Keratinocyte (primary cell): ENCODE results near the gene TRPM3. TPM values are rescaled to one million over a fixed set of nuclear protein-coding genes. Genes with fewer than 3 reads are reported as not detected.
A peak's percentile ranks its signal among the peaks of the same experiment; 100 is the strongest.

Source experiments
- DNase-seq: peaks from one replicate; pipeline ENCODE4 v3.0.0-alpha.2; 2011; ENCODE audit warnings: low read depth, missing footprints, low spot score
- FAIRE-seq: peaks from 2 replicates; lab custom pipeline; 2011; peaks lifted over from hg19 to GRCh38; lab: Jason Lieb, UNC
- H2AFZ ChIP-seq: 2 replicates; pipeline ENCODE4 v1.6.0; 2012; ENCODE audit warnings: low read length, control low read depth, inconsistent platforms; ENCODE audit not compliant: control insufficient read depth
- H3K27ac ChIP-seq: 2 replicates; pipeline ENCODE4 v1.5.1; 2011; ENCODE audit warnings: low read length; ENCODE audit not compliant: control insufficient read depth, insufficient read depth
- H3K27me3 ChIP-seq: 3 replicates; pipeline ENCODE4 v1.6.0; 2011; ENCODE audit warnings: low read length; ENCODE audit not compliant: control insufficient read depth, insufficient read depth; ENCODE audit errors: extremely low read depth
- H3K36me3 ChIP-seq, 2 experiments: 2 replicates in 1 of 2; 3 replicates in 1 of 2; pipeline ENCODE4 v1.5.1; 2011; ENCODE audit warnings: low read length in 2 of 2, mild to moderate bottlenecking in 1 of 2; ENCODE audit not compliant: control insufficient read depth in 2 of 2, insufficient read depth in 2 of 2; ENCODE audit errors: extremely low read depth in 1 of 2
- H3K4me1 ChIP-seq: 3 replicates; pipeline ENCODE4 v1.5.1; 2011; ENCODE audit warnings: low read length; ENCODE audit not compliant: control insufficient read depth, insufficient read depth; ENCODE audit errors: extremely low read depth
- H3K4me2 ChIP-seq: 3 replicates; pipeline ENCODE4 v1.6.0; 2011; ENCODE audit warnings: low read depth, low read length; ENCODE audit not compliant: control insufficient read depth, insufficient read depth; ENCODE audit errors: extremely low read depth
- H3K4me3 ChIP-seq, 3 experiments: fragments of 200-600 bp in 1 of 3; sonication (generic) in 1 of 3; 2 replicates in 2 of 3; 3 replicates in 1 of 3; pipeline ENCODE4 v1.5.1; 2011 to 2016; ENCODE audit warnings: low read length in 3 of 3, mild to moderate bottlenecking in 3 of 3, control low read depth in 2 of 3, inconsistent platforms in 1 of 3, low read depth in 1 of 3, mixed read lengths in 1 of 3, mixed run types in 1 of 3, moderate library complexity in 1 of 3; ENCODE audit not compliant: control insufficient read depth in 2 of 3, insufficient read depth in 2 of 3; ENCODE audit errors: extremely low read depth in 1 of 3
- H3K79me2 ChIP-seq: 2 replicates; pipeline ENCODE4 v1.6.0; 2012; ENCODE audit warnings: low read length; ENCODE audit not compliant: control insufficient read depth, insufficient read depth
- H3K9ac ChIP-seq: 3 replicates; pipeline ENCODE4 v1.6.0; 2011; ENCODE audit warnings: low read length; ENCODE audit not compliant: control insufficient read depth, insufficient read depth; ENCODE audit errors: extremely low read depth
- H3K9me1 ChIP-seq: 3 replicates; pipeline ENCODE4 v1.6.0; 2011; ENCODE audit warnings: low read length; ENCODE audit not compliant: control insufficient read depth, insufficient read depth; ENCODE audit errors: extremely low read depth
- H3K9me3 ChIP-seq: 2 replicates; pipeline ENCODE4 v1.5.1; 2012; ENCODE audit warnings: low read depth, low read length; ENCODE audit not compliant: control insufficient read depth
- H4K20me1 ChIP-seq: 3 replicates; pipeline ENCODE4 v1.6.0; 2011; ENCODE audit warnings: low read length; ENCODE audit not compliant: control insufficient read depth, insufficient read depth; ENCODE audit errors: extremely low read depth
- CTCF ChIP-seq, 3 experiments: IDR thresholded peaks in 1 of 3; conservative IDR thresholded peaks in 1 of 3; optimal IDR thresholded peaks in 1 of 3; 2 replicates in 2 of 3; 3 replicates in 1 of 3; pipeline versions ENCODE3 to v1.5.1; 2011; ENCODE audit warnings: low read length in 3 of 3, mild to moderate bottlenecking in 3 of 3, moderate library complexity in 2 of 3, control low read depth in 1 of 3, inconsistent platforms in 1 of 3; ENCODE audit not compliant: insufficient read depth in 2 of 3; ENCODE audit errors: extremely low read depth in 1 of 3
- EZH2 ChIP-seq: IDR thresholded peaks from one replicate; pipeline ENCODE4 v1.6.1; 2012; ENCODE audit warnings: inconsistent platforms, mild to moderate bottlenecking, low read length, moderate library complexity
- dilution Hi-C: fragments of 300-500 bp; cut with MboI; formaldehyde crosslinking; loops from one replicate; pipeline ENCODE4 v1.7.0; 2020; ENCODE audit warnings: low sequenced_read_pairs; ENCODE audit not compliant: extremely low pct_ligation_motif_present
- polyA plus RNA-seq, 5 experiments: library from polyadenylated mRNA; depleted of rRNA in 3 of 5; stranded (reverse) in 3 of 5; stranded (forward) in 1 of 5; unstranded in 1 of 5; fragments of >200 nt; gene quantifications; 1 replicate in 1 of 5; 2 replicates in 3 of 5; 3 replicates in 1 of 5; pipeline versions ENCODE4 v1.2.1 to v1.2.3, GENCODE V29; 2011 to 2012; ENCODE audit warnings: missing spikeins in 2 of 5, low read depth in 1 of 5, low replicate concordance in 1 of 5

Gene TRPM3
- polyA plus RNA-seq, 1 donor (not counting 4 experiments of a cell fraction or from before 2014, with no cell fraction given) = 0.03 TPM

- Histone ChIP-seq H3K4me2 (peak overlapping the region; percentile 81), H3K4me3 (peak overlapping the region in 2 of 3 experiments; percentile 23 to 31), H3K9me1 (no peaks in the 10 kb centered on the region), H2AFZ (peak overlapping the region; percentile 94), H3K79me2 (no peaks in the 10 kb centered on the region), H4K20me1 (no peaks in the 10 kb centered on the region), H3K27ac (peak overlapping the region; percentile 73), H3K9ac (peak overlapping the region; percentile 62), H3K27me3 (no peaks in the 10 kb centered on the region), H3K9me3 (no peaks in the 10 kb centered on the region), H3K4me1 (peaks cover 16% of the 10 kb centered on the region), H3K36me3 (no peaks in the 10 kb centered on the region)
- peak; percentile 85 for FAIRE-seq
- TF ChIP-seq CTCF (optimal IDR thresholded peaks at IDR 0.05 in 1 of 3, IDR thresholded peaks at IDR 0.05 in 1 of 3, conservative IDR thresholded peaks at IDR 0.05 in 1 of 3; ENCODE audit: extremely low read depth in 1 of 3, insufficient read depth in 2 of 3, low read length in 3 of 3) = no peak
- no peak for TF ChIP-seq EZH2
- dilution Hi-C loops = no loop called here
- no peak for DNase-seq
Measured at GRCh38 chr9:70553707-70554673, 567.4 kb downstream of the TRPM3 start.

GRCh38 chr9:70552561-70552960 lies 568.9 kb downstream of the TRPM3 start:
- no peak for FAIRE-seq
- H2AFZ ChIP-seq = no peak overlapping the region
- H3K4me1 ChIP-seq = peaks cover 16% of the 10 kb centered on the region
- H4K20me1 ChIP-seq = no peaks in the 10 kb centered on the region
- no peaks in the 10 kb centered on the region for H3K9me1 ChIP-seq
- no peak overlapping the region for H3K9ac ChIP-seq
- no peaks in the 10 kb centered on the region for H3K27me3 ChIP-seq
- no peak for TF ChIP-seq EZH2
- no peak for TF ChIP-seq CTCF (optimal IDR thresholded peaks at IDR 0.05 in 1 of 3, IDR thresholded peaks at IDR 0.05 in 1 of 3, conservative IDR thresholded peaks at IDR 0.05 in 1 of 3; ENCODE audit: extremely low read depth in 1 of 3, insufficient read depth in 2 of 3, low read length in 3 of 3)
- no peak overlapping the region for H3K27ac ChIP-seq
- no peak for DNase-seq
- H3K4me2 ChIP-seq = no peak overlapping the region
- H3K79me2 ChIP-seq = no peaks in the 10 kb centered on the region
- no peaks in the 10 kb centered on the region for H3K36me3 ChIP-seq
- dilution Hi-C loops = no loop called here
- H3K4me3 ChIP-seq = no peak overlapping the region
- H3K9me3 ChIP-seq = no peaks in the 10 kb centered on the region
